Measurements from ENCODE around the gene SEMA5B.

The SEMA5B gene

DNA sequence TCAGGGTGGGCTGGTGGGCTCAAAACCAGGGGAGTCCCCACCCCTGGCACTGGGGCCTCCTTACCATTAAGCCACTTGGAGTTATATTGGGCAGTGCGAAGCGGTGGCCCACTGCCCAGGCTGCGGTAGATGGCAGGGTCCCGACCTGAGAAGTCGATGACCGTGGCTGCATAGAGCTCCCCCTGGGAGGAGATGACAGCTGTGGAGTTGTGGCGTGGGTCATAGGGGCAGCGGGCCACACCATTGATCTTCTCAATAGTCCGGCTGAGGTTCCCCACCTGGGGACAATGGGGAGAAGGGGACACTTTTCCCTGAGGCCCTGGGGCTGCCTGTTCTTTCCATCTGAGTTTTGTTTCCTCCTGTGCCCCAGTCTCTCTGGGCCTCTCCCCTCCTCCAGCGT lies 99.8 kb downstream of the SEMA5B start:
- no CpG with 5 or more reads among the region's 10 CpGs for WGBS, 2 donors (ENCODE audit: extremely low coverage in 2 of 2, insufficient read length in 2 of 2, insufficient replicate concordance in 1 of 2)
- Histone ChIP-seq H3K27me3 (ENCODE audit: control insufficient read depth in 3 of 3, insufficient read depth in 3 of 3, low read depth in 1 of 3, low read length in 3 of 3) (peaks cover 0 to 4% (median 0%) of the 10 kb centered on the region in 3 experiments), H3K4ac (ENCODE audit: low read length) (no peak overlapping the region), H3K79me1 (ENCODE audit: low read depth, low read length) (no peaks in the 10 kb centered on the region), H2AFZ (ENCODE audit: low read length) (no peak overlapping the region), H3K4me2 (ENCODE audit: insufficient read depth, low read length, poor library complexity, severe bottlenecking) (no peak overlapping the region), H4K8ac (ENCODE audit: low read depth, low read length) (no peak overlapping the region), H2BK120ac (ENCODE audit: low read depth, low read length) (no peak overlapping the region), H3K36me3 (replicated peaks in 1 of 2; ENCODE audit: control insufficient read depth in 2 of 2, insufficient read depth in 2 of 2, low read length in 2 of 2) (peaks cover 0 to 100% of the 10 kb centered on the region in 2 donors), H4K91ac (ENCODE audit: low read depth, low read length, poor library complexity) (no peak overlapping the region), H2BK12ac (ENCODE audit: low read length) (no peak overlapping the region), H3K18ac (ENCODE audit: low read length) (no peak overlapping the region), H3K23ac (ENCODE audit: low read depth, low read length, poor library complexity) (no peak overlapping the region), H3K4me3 (ENCODE audit: low read length in 2 of 2) (no peak overlapping the region), H3K27ac (replicated peaks; ENCODE audit: low read length) (no peak overlapping the region), H3K14ac (ENCODE audit: low read length) (no peak overlapping the region), H3K4me1 (ENCODE audit: control insufficient read depth in 2 of 2, insufficient read depth in 1 of 2, low read depth in 1 of 2, low read length in 2 of 2) (no peaks in the 10 kb centered on the region), H2AK5ac (ENCODE audit: low read depth, low read length) (no peak overlapping the region), H3K9ac (ENCODE audit: low read depth, low read length, poor library complexity) (no peak overlapping the region), H2BK15ac (ENCODE audit: low read length) (no peak overlapping the region), H2BK5ac (ENCODE audit: low read length) (no peak overlapping the region), H3K9me3 (replicated peaks in 1 of 2; ENCODE audit: control insufficient read depth in 2 of 2, insufficient read depth in 1 of 2, low read depth in 1 of 2, low read length in 2 of 2) (no peaks in the 10 kb centered on the region)
- DNase-seq (ENCODE audit: low spot score) = no peak

GRCh38 chr3:122926811-122927210 lies 100.8 kb downstream of the SEMA5B start:
- Histone ChIP-seq H4K91ac (ENCODE audit: low read depth, low read length, poor library complexity) (no peak overlapping the region), H3K4me1 (ENCODE audit: control insufficient read depth in 2 of 2, insufficient read depth in 1 of 2, low read depth in 1 of 2, low read length in 2 of 2) (peaks cover 0 to 2% of the 10 kb centered on the region in 2 donors), H3K4me3 (ENCODE audit: low read length in 2 of 2) (no peak overlapping the region), H3K36me3 (replicated peaks in 1 of 2; ENCODE audit: control insufficient read depth in 2 of 2, insufficient read depth in 2 of 2, low read length in 2 of 2) (peaks cover 0 to 100% of the 10 kb centered on the region in 2 donors), H3K9me3 (replicated peaks in 1 of 2; ENCODE audit: control insufficient read depth in 2 of 2, insufficient read depth in 1 of 2, low read depth in 1 of 2, low read length in 2 of 2) (no peaks in the 10 kb centered on the region), H2AFZ (ENCODE audit: low read length) (no peak overlapping the region), H3K4me2 (ENCODE audit: insufficient read depth, low read length, poor library complexity, severe bottlenecking) (no peak overlapping the region), H2BK5ac (ENCODE audit: low read length) (no peak overlapping the region), H3K18ac (ENCODE audit: low read length) (no peak overlapping the region), H3K14ac (ENCODE audit: low read length) (no peak overlapping the region), H2AK5ac (ENCODE audit: low read depth, low read length) (no peak overlapping the region), H3K79me1 (ENCODE audit: low read depth, low read length) (no peaks in the 10 kb centered on the region), H2BK12ac (ENCODE audit: low read length) (no peak overlapping the region), H3K4ac (ENCODE audit: low read length) (no peak overlapping the region), H3K9ac (ENCODE audit: low read depth, low read length, poor library complexity) (no peak overlapping the region), H3K27ac (replicated peaks; ENCODE audit: low read length) (no peak overlapping the region), H2BK120ac (ENCODE audit: low read depth, low read length) (no peak overlapping the region), H2BK15ac (ENCODE audit: low read length) (no peak overlapping the region), H4K8ac (ENCODE audit: low read depth, low read length) (no peak overlapping the region), H3K23ac (ENCODE audit: low read depth, low read length, poor library complexity) (no peak overlapping the region), H3K27me3 (ENCODE audit: control insufficient read depth in 3 of 3, insufficient read depth in 3 of 3, low read depth in 1 of 3, low read length in 3 of 3) (peaks cover 0 to 10% (median 0%) of the 10 kb centered on the region in 3 experiments)
- no peak for DNase-seq (ENCODE audit: low spot score)
- WGBS, 2 donors (ENCODE audit: extremely low coverage in 2 of 2, insufficient read length in 2 of 2, insufficient replicate concordance in 1 of 2) = no CpG with 5 or more reads among the region's 3 CpGs

DNA sequence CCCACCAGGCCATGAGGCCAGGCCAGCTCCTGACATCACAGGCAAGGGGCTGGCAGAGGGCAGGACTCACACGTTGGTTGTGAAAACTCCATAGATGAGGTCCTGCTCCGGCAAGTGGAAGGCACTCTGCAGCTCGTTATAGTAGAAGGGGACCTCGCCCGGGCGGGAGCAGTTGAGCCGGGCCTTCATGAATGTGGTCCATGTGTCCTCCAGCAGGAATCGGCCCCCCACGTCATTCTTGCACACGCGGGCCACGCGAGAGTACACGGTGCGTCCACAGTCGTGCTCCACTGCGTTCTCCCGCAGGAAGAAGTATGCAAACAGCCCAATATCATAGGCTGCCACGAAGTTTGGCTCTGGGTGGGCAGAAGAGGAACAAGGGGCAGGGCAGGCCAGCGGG lies 101.2 kb downstream of the SEMA5B start:
- Histone ChIP-seq H3K27me3 (ENCODE audit: control insufficient read depth in 3 of 3, insufficient read depth in 3 of 3, low read depth in 1 of 3, low read length in 3 of 3) (peaks cover 0 to 10% (median 0%) of the 10 kb centered on the region in 3 experiments), H3K18ac (ENCODE audit: low read length) (no peak overlapping the region)

GRCh38 chr3:122925756-122926155 lies 101.8 kb downstream of the SEMA5B start:
- no peak overlapping the region for H3K4me3 ChIP-seq (ENCODE audit: low read length in 2 of 2)
- no peak overlapping the region for H3K4me2 ChIP-seq (ENCODE audit: insufficient read depth, low read length, poor library complexity, severe bottlenecking)
- no peak overlapping the region for H2AFZ ChIP-seq (ENCODE audit: low read length)
- H4K91ac ChIP-seq (ENCODE audit: low read depth, low read length, poor library complexity) = no peak overlapping the region
- H4K8ac ChIP-seq (ENCODE audit: low read depth, low read length) = no peak overlapping the region
- no peak overlapping the region for H2AK5ac ChIP-seq (ENCODE audit: low read depth, low read length)
- H2BK5ac ChIP-seq (ENCODE audit: low read length) = no peak overlapping the region
- no peak for DNase-seq (ENCODE audit: low spot score)
- H3K79me1 ChIP-seq (ENCODE audit: low read depth, low read length) = no peaks in the 10 kb centered on the region
- no peaks in the 10 kb centered on the region for H3K9me3 ChIP-seq (replicated peaks in 1 of 2; ENCODE audit: control insufficient read depth in 2 of 2, insufficient read depth in 1 of 2, low read depth in 1 of 2, low read length in 2 of 2)
- peaks cover 0 to 10% (median 0%) of the 10 kb centered on the region in 3 experiments for H3K27me3 ChIP-seq (ENCODE audit: control insufficient read depth in 3 of 3, insufficient read depth in 3 of 3, low read depth in 1 of 3, low read length in 3 of 3)
- H2BK12ac ChIP-seq (ENCODE audit: low read length) = no peak overlapping the region
- H3K9ac ChIP-seq (ENCODE audit: low read depth, low read length, poor library complexity) = no peak overlapping the region
- H3K27ac ChIP-seq (replicated peaks; ENCODE audit: low read length) = no peak overlapping the region
- H2BK120ac ChIP-seq (ENCODE audit: low read depth, low read length) = no peak overlapping the region
- H3K23ac ChIP-seq (ENCODE audit: low read depth, low read length, poor library complexity) = no peak overlapping the region
- H3K4ac ChIP-seq (ENCODE audit: low read length) = no peak overlapping the region
- H3K4me1 ChIP-seq (ENCODE audit: control insufficient read depth in 2 of 2, insufficient read depth in 1 of 2, low read depth in 1 of 2, low read length in 2 of 2) = peaks cover 0 to 2% of the 10 kb centered on the region in 2 donors
- peaks cover 0 to 100% of the 10 kb centered on the region in 2 donors for H3K36me3 ChIP-seq (replicated peaks in 1 of 2; ENCODE audit: control insufficient read depth in 2 of 2, insufficient read depth in 2 of 2, low read length in 2 of 2)
- H3K14ac ChIP-seq (ENCODE audit: low read length) = no peak overlapping the region
- no peak overlapping the region for H3K18ac ChIP-seq (ENCODE audit: low read length)
- no peak overlapping the region for H2BK15ac ChIP-seq (ENCODE audit: low read length)
- no CpG with 5 or more reads among the region's 1 CpG for WGBS, 2 donors (ENCODE audit: extremely low coverage in 2 of 2, insufficient read length in 2 of 2, insufficient replicate concordance in 1 of 2)

More for the DNA sequence above, 101.2 kb downstream of the SEMA5B start:
- Histone ChIP-seq H3K9ac (ENCODE audit: low read depth, low read length, poor library complexity) (no peak overlapping the region), H3K14ac (ENCODE audit: low read length) (peak overlapping the region; percentile 40), H4K91ac (ENCODE audit: low read depth, low read length, poor library complexity) (no peak overlapping the region), H3K23ac (ENCODE audit: low read depth, low read length, poor library complexity) (peak overlapping the region; percentile 59), H3K36me3 (replicated peaks in 1 of 2; ENCODE audit: control insufficient read depth in 2 of 2, insufficient read depth in 2 of 2, low read length in 2 of 2) (peaks cover 0 to 100% of the 10 kb centered on the region in 2 donors), H2AFZ (ENCODE audit: low read length) (no peak overlapping the region), H3K9me3 (replicated peaks in 1 of 2; ENCODE audit: control insufficient read depth in 2 of 2, insufficient read depth in 1 of 2, low read depth in 1 of 2, low read length in 2 of 2) (no peaks in the 10 kb centered on the region), H3K4me2 (ENCODE audit: insufficient read depth, low read length, poor library complexity, severe bottlenecking) (no peak overlapping the region), H3K79me1 (ENCODE audit: low read depth, low read length) (no peaks in the 10 kb centered on the region), H2BK5ac (ENCODE audit: low read length) (no peak overlapping the region), H2AK5ac (ENCODE audit: low read depth, low read length) (no peak overlapping the region), H2BK15ac (ENCODE audit: low read length) (no peak overlapping the region), H4K8ac (ENCODE audit: low read depth, low read length) (no peak overlapping the region), H3K4me1 (ENCODE audit: control insufficient read depth in 2 of 2, insufficient read depth in 1 of 2, low read depth in 1 of 2, low read length in 2 of 2) (peaks cover 0 to 2% of the 10 kb centered on the region in 2 donors), H3K4ac (ENCODE audit: low read length) (no peak overlapping the region), H2BK12ac (ENCODE audit: low read length) (peak overlapping the region; percentile 42), H2BK120ac (ENCODE audit: low read depth, low read length) (no peak overlapping the region), H3K4me3 (ENCODE audit: low read length in 2 of 2) (no peak overlapping the region), H3K27ac (replicated peaks; ENCODE audit: low read length) (no peak overlapping the region)
- no CpG with 5 or more reads among the region's 20 CpGs for WGBS, 2 donors (ENCODE audit: extremely low coverage in 2 of 2, insufficient read length in 2 of 2, insufficient replicate concordance in 1 of 2)
- DNase-seq (ENCODE audit: low spot score) = no peak

All from neuronal stem cell (in vitro differentiated cells).